HG03039 (cell line): ENCODE data around the gene TIPARP.
"Not testable (repeated sequence)": the region's sequence is repeated elsewhere in the genome, so short reads cannot be mapped to it uniquely, and the experiment has no call there.

Experiments used
- ATAC-seq: cut with Tn5 transposase; IDR thresholded peaks from one replicate; pipeline ENCODE4 v1.9.1; 2021; ENCODE audit warnings: mild to moderate bottlenecking, moderate library complexity; ENCODE audit not compliant: unreplicated experiment

TIPARP gene

DNA sequence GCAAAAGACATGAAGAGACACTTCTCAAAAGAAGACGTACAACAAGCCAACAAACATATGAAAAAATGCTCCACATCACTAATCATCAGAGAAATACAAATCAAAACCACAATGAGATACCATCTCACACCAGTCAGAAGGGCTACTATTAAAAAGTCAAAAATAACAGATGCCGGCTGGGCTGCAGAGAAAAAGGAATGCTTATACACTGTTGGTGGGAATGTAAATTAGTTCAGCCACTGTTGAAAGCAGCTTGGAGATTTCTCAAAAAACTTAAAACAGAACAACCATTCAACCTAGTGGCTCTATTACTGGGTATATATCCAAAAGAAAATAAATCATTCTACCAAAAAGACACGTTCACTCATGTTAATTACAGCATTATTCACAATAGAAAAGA, 60.3 kb downstream of the TIPARP start:
- ATAC-seq: not testable (repeated sequence)

DNA sequence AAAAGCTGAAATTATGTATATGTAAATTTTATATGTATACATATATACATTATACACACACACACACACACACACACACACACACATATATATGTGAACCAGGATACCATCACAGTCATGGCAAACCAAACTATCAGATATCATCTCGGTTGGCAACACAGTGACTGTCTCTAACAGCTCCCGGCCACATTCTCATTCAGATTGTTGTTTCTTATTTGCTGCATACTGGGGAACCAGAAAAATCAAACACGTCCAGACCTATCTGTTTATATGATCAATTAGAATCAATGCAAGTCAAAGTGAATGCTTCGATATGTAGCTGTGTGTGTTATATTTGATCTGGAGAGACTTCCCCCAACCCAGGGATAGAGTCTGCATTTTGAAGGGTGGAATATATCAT, 61.1 kb downstream of the TIPARP start:
- no peak for ATAC-seq

DNA sequence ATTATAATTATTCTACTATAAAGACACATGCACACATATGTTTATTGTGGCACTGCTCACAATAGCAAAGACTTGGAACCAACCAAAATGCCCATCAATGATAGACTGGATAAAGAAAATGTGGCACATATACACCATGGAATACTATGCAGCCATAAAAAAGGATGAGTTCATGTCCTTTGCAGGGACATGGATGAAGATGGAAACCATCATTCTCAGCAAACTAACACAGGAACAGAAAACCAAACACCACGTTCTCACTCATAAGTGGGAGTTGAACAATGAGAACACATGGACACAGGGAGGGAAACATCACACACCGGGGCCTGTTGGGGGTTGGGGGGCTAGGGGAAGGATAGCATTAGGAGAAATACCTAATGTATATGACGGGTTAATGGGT, 62.7 kb downstream of the TIPARP start:
- not testable (repeated sequence) for ATAC-seq

DNA sequence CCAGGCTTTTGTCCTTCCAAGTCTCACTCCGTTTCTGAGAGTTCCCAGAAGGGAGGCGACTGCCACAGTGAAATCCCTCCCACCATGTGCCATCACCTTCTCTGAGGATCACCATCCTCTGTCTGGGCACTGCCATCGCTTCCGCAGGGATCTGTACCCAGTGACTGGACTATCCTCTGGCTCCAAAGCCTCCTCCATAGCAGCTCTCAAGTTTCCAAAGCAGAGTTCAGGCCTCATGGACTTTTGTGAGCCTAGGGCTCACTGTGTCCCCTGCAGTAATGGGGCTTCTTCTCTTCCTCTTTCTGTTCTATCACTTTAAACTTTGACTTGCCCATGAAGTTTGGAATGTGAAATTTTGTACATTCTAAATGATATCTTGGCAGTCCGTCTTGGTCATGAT, 63.9 kb downstream of the TIPARP start:
- ATAC-seq: no peak

DNA sequence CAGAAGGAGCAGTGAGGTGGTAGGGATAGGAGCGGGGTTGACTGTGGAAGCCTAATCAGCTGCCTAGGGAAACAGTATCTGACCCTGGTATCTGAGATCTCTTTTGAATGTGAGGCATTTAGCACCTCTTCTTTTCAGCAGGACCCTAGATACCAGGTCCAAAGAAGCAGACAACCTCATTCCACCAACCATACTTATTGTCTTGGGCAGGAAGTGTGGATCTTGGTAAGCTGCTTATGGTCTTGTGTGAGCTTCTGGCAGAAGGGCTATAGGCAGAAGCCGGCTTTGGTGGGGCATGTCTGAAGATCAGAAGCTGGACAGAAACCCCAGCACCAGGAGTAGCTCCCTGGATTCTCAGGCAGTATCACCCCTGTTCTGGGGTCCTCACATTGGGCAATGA, 65.6 kb downstream of the TIPARP start:
- ATAC-seq: no peak

DNA sequence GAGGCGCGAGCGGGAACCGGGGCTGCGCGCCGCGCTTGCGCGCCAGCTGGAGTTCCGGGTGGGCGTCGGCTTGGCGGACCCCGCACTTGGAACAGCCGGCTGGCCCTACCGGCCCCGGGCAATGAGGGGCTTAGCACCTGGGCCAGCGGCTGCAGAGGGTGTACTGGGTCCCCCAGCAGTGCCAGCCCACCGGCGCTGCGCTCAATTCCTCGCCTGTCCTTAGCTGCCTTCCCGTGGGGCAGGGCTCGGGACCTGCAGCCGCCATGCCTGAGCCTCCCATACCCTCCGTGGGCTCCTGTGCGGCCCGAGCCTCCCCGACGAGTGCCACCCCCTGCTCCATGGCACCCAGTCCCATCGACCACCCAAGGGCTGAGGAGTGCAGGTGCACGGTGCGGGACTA, 66.2 kb downstream of the TIPARP start:
- not testable (repeated sequence) for ATAC-seq

DNA sequence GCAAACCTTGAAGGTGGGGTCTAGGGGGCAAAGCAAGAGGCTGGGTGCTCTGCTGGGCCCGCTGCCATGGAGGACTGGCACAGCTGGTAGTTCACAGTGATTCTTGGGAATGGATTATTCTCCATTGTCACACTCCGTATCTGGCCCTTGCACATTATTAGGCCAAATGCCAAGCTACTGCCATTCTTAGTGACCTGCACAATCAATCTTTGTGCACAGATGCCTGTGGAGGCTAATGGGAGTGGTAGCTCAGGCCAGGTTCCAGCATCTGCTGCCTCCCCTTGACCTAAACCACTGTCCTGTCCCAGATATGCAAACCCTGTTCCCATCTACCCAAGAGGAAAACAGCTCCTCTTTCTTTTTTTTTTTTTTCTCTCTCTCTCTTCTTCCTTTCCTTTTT, 67.5 kb downstream of the TIPARP start:
- ATAC-seq: no peak

DNA sequence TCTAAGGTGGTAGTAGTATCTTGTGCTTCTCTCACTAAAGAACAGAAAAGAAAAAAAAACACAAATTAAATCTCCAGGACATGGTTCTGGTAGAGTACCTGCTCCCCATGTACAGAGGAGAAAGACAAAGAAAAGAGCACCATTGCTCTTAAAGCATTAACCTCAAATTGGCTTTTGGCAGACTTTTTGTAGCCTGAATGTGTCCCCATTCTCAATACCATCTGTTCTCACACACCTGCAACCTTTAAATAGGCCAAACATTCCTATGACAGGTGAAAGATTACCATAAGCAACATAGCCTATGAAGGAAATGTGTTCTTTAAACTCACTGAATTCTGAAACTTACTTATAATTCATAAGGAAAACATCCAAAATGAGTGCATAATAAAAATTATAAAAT, 68.0 kb downstream of the TIPARP start:
- no peak for ATAC-seq

DNA sequence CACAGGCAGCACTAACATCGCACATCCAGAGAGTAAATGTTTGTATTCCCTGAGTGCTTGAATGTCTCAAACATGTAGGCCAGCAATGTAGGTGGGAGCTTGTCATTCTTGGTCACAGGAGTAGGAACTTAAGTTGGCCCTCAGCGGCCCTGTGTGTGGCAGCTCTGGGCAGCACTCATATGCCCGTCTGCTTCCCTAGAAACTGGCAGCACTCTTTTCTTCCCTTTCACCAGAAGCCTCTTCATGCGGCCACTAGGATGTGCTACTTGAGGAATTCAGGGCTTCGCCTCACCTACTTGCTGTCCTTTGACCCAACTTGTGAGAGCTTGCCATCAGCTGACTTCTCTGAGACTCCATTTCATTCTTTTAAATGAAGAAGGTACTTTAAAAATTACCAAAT, 69.5 kb downstream of the TIPARP start:
- no peak for ATAC-seq

DNA sequence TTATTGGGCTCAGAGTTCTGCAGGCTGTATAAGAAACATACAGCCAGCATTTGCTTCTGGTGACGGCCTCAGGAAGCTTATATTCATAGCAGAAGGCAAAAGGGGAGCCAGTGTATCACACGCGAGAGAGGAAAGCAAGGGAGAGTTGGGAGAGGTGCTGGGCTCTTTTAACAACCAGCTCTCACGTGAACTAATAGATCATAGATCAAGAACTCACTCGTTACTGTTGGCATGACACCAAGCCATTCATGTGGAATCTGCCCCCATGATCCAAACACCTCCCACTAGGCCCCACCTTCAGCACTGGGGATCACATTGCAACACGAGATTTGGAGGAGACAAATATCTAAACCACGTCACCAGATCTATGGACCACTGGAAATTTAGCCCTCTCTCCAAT, 70.2 kb downstream of the TIPARP start:
- no peak for ATAC-seq

DNA sequence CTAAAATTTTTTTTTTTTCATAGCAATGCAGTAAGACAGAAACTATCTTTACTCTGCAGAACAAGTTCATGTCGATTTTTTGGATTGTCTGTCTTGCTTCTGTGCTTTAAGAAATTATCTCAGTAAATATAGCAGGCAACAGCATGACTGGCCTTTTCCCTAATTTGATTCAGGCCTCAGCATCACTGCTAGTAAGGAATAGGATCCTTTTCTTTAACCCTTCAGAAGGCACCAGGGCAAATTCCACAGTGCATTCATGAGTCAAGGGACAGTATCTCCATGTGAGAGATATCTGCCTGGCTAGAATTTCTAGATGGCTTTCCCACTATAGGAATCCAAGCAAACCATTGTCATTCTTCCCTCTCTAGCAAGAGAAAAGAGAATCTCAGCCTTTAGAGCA, 71.4 kb downstream of the TIPARP start:
- ATAC-seq: no peak

DNA sequence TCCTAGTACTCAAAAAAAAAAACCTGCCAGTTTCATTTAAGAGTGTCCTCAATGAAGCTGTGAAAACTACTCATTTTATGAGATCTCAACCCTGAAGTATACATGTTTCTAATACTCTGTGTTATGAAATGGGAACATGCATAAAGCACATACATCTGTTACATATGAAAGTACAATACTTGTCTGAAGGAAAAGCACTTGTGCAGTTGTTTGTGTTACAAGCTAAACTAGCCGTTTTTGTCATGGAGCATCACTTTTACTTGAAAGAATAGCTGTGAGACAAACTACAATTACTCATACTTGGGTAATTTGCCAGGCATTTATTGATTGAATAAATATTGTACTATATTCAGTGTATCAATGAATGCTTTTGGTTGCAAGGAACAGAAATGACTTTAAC, 72.7 kb downstream of the TIPARP start:
- ATAC-seq: no peak

DNA sequence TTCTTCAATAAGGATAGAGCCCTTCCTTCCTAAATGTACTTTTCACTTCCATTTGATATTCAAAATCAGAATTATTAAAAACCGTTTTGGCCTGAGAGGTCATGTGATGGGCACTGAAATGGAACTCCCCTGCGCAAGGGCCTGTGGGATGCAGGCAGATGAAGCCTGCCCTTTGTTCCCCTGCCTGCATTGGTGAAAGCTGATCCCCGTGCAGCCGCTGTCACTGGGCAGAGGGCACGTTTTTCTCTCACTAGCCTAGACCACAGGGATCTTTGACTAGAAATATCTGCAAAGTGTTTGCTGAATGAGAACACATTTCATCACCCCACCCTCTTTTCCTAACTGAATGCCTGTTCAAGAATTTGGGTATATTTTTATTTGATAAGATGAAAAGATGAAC, 74.9 kb downstream of the TIPARP start:
- no peak for ATAC-seq

DNA sequence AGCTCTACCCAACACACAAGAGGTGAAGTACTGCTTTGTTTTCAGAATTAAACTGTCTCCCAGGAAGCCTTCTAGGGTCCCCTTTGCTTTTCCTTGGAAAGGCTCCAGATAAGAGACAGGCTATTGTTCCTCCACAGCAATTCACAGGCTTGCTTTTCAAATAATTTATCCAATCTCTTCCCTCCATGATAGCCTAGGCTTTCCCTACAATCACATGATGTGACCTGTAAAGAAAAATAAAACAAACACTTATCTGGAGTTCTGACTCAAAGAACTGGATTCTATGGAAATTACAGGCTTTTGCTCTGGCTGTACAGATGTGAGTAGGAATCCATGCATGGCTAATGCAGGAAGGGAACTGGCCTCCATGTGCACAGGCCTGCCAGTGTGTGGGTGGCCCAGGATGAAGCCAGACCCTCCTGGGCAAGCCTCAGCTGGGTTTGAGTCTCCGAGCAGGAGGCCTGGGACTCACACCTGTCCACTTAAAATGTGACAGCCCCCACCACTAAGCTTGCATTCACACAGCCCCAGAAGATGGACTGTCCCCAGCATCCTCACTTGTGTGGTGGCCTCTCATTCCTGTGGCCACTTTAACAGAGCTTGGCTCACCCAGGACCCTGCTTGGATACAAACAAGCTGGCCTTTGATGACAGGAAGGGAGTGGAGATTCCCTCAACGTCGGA, 75.9 kb downstream of the TIPARP start:
- ATAC-seq: no peak

DNA sequence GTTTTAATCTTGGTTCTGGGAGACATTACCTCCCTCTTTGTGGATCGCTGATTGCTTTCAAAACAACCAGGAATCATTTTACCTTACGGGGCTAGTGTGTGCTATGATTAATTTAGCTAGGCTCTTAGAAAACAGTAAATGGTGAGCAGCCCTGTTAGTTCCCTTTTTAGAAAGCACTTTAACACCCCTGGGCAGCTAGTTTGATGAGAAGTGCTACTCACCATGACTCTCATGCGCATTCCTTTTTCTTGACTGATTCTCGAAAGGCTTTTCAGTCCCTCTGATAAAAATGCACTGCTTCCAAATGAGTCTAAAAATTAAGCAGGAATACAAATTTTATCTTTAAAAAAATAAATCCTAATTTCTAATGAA, 76.5 kb downstream of the TIPARP start:
- no peak for ATAC-seq

DNA sequence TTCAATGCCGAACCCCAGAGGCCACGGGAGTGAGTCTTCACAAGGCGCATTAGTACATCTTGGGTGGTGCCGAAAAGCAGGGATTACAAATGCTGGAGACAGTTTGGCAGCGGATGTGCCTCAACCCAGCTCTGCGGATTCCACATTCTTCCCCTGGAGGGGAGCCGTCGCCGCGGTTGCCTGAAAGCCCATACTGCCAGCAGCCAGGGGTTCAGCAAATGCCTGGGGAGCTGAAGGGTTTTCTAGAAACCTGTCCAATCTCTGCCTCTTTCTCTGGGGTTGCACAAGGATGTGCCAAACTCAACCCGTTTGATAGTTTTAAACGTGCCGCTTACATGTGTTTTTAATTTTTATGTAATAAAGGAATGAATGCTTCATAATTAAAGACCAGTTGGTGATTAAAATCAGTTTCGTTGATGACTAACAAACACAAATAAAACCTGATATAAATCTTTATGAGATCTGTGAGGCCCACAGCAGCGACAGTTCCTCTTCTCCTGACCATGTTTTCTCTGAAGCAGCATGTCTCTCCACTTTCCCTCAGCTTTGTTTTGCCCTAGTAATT, 77.2 kb downstream of the TIPARP start:
- no peak for ATAC-seq
